ENCODE data around the gene G2E3.

Gene G2E3

DNA sequence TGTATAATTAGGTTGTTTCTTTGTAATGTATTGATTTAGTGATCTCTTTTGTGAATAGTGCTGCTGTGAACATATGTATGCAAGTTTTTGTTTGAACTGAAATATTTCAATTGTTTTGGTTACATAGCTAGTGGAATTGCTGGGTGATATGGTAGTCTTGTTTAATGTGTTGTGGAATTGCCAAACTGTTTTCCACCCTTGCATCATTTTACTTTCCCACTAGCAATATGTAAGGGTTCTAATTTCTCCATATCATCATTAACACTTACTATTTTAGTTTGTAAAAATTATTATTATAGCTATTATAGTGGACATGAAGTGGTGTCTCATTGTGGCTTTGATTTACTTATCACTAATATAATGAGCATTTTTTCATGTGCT is 5.9 kb downstream of the G2E3 start:
- no peak overlapping the region for H3K4me3 ChIP-seq (replicated peaks; ENCODE audit: insufficient read depth, low read length)
- TF ChIP-seq SPI1 (IDR thresholded peaks at IDR 0.05; ENCODE audit: borderline replicate concordance, low read depth) (no peak), POLR2AphosphoS5 (IDR thresholded peaks at IDR 0.05; ENCODE audit: low read depth) (no peak), GABPA (IDR thresholded peaks at IDR 0.05; ENCODE audit: low read depth) (no peak), CTCF (IDR thresholded peaks at IDR 0.05; ENCODE audit: insufficient read depth, low read length) (no peak)
- TF ChIP-seq, protein P1, sequence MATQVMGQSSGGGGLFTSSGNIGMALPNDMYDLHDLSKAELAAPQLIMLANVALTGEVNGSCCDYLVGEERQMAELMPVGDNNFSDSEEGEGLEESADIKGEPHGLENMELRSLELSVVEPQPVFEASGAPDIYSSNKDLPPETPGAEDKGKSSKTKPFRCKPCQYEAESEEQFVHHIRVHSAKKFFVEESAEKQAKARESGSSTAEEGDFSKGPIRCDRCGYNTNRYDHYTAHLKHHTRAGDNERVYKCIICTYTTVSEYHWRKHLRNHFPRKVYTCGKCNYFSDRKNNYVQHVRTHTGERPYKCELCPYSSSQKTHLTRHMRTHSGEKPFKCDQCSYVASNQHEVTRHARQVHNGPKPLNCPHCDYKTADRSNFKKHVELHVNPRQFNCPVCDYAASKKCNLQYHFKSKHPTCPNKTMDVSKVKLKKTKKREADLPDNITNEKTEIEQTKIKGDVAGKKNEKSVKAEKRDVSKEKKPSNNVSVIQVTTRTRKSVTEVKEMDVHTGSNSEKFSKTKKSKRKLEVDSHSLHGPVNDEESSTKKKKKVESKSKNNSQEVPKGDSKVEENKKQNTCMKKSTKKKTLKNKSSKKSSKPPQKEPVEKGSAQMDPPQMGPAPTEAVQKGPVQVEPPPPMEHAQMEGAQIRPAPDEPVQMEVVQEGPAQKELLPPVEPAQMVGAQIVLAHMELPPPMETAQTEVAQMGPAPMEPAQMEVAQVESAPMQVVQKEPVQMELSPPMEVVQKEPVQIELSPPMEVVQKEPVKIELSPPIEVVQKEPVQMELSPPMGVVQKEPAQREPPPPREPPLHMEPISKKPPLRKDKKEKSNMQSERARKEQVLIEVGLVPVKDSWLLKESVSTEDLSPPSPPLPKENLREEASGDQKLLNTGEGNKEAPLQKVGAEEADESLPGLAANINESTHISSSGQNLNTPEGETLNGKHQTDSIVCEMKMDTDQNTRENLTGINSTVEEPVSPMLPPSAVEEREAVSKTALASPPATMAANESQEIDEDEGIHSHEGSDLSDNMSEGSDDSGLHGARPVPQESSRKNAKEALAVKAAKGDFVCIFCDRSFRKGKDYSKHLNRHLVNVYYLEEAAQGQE (IDR thresholded peaks at IDR 0.05; ENCODE audit: insufficient replicate concordance, low read depth): no peak
- DNase-seq (ENCODE audit: low read depth in 1 of 2, low spot score in 1 of 2): no peak
- H3K27ac ChIP-seq (replicated peaks): no peak overlapping the region
- no peaks in the 10 kb centered on the region for H3K27me3 ChIP-seq (ENCODE audit: insufficient read depth, poor library complexity, severe bottlenecking)

- Histone ChIP-seq H3K27ac (replicated peaks) (no peak overlapping the region), H3K4me3 (replicated peaks; ENCODE audit: insufficient read depth, low read length) (no peak overlapping the region), H3K27me3 (ENCODE audit: insufficient read depth, poor library complexity, severe bottlenecking) (no peaks in the 10 kb centered on the region)
- TF ChIP-seq SPI1 (IDR thresholded peaks at IDR 0.05; ENCODE audit: borderline replicate concordance, low read depth) (no peak), CTCF (IDR thresholded peaks at IDR 0.05; ENCODE audit: insufficient read depth, low read length) (no peak), GABPA (IDR thresholded peaks at IDR 0.05; ENCODE audit: low read depth) (no peak), POLR2AphosphoS5 (IDR thresholded peaks at IDR 0.05; ENCODE audit: low read depth) (no peak)
- TF ChIP-seq, protein P1 (IDR thresholded peaks at IDR 0.05; ENCODE audit: insufficient replicate concordance, low read depth): no peak
- no peak for DNase-seq (ENCODE audit: low read depth in 1 of 2, low spot score in 1 of 2)
Measured at GRCh38 chr14:30569216-30569902, 10.4 kb downstream of the G2E3 start.

GRCh38 chr14:30569903-30570226 is 10.9 kb downstream of the G2E3 start:
- Histone ChIP-seq H3K4me3 (replicated peaks; ENCODE audit: insufficient read depth, low read length) (no peak overlapping the region), H3K27ac (replicated peaks) (no peak overlapping the region), H3K27me3 (ENCODE audit: insufficient read depth, poor library complexity, severe bottlenecking) (no peaks in the 10 kb centered on the region)
- TF ChIP-seq CTCF (IDR thresholded peaks at IDR 0.05; ENCODE audit: insufficient read depth, low read length): no peak
- no peak for TF ChIP-seq POLR2AphosphoS5 (IDR thresholded peaks at IDR 0.05; ENCODE audit: low read depth)
- TF ChIP-seq SPI1 (IDR thresholded peaks at IDR 0.05; ENCODE audit: borderline replicate concordance, low read depth): no peak
- TF ChIP-seq, protein P1 (IDR thresholded peaks at IDR 0.05; ENCODE audit: insufficient replicate concordance, low read depth): no peak
- no peak for TF ChIP-seq GABPA (IDR thresholded peaks at IDR 0.05; ENCODE audit: low read depth)
- no peak for DNase-seq (ENCODE audit: low read depth in 1 of 2, low spot score in 1 of 2)
